Posterior vena cava (tissue), 2 donors: ENCODE data around the gene MROH9. TPM values are rescaled to one million over a fixed set of nuclear protein-coding genes. Genes with fewer than 3 reads are reported as not detected.

Experiments
- DNase-seq: peaks from one replicate; pipeline ENCODE4 v3.0.0-alpha.2; 2020; ENCODE audit warnings: low spot score
- intact Hi-C, 2 donors: fragments of 100-400 bp; cut with DNase I; formaldehyde crosslinking; loops; one replicate each; pipeline versions ENCODE4 v1.14.1 to v1.14.2; 2022 to 2023
- total RNA-seq, 2 donors: library from RNA; stranded (reverse); fragmentation: NEBNext Ultra II Directional; extraction: Animal tissue kit (Norgen Biotek cat#: 25700); gene quantifications; one replicate each; pipeline ENCODE4 v1.2.1, GENCODE V29; 2021
- donor health status: DM: yes; HTN: yes; CAD: no.
- donor health status: DM: yes; HTN: yes; CAD: no.

The MROH9 gene
- total RNA-seq, 2 donors from 2014 or later: 0.24 to 0.46 TPM

GRCh38 chr1:170964506-170964905, 29.2 kb downstream of the MROH9 start:
- DNase-seq: no peak
- intact Hi-C loops: no loop called here

GRCh38 chr1:170967042-170967910, 31.9 kb downstream of the MROH9 start:
- DNase-seq: no peak
- intact Hi-C loops: no loop called here

DNA sequence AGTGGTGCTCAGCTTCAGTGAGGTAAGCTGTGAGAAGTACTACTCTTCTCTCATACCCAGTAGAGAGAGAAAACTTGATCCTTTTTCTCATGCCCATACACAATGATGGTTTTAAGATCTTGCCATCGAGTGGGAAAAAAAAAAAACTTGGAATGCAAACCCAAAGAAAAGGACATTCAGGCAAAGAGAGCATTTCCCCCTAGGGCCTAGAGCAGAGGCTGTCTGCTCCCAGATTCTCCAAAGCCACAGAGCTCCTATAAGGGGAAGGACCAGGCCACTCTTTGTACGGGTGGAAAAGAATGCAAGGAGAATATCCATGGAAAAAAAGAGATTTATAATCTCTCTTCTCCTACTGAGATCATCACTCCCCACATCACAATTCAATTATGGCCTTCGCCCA, 34.9 kb downstream of the MROH9 start:
- intact Hi-C loops: loop anchor here in 1 of 2 donors (10.0 kb wide), 1 partner anchor 255 kb away; no protein-coding TSS in a partner anchor
- DNase-seq: no peak

DNA sequence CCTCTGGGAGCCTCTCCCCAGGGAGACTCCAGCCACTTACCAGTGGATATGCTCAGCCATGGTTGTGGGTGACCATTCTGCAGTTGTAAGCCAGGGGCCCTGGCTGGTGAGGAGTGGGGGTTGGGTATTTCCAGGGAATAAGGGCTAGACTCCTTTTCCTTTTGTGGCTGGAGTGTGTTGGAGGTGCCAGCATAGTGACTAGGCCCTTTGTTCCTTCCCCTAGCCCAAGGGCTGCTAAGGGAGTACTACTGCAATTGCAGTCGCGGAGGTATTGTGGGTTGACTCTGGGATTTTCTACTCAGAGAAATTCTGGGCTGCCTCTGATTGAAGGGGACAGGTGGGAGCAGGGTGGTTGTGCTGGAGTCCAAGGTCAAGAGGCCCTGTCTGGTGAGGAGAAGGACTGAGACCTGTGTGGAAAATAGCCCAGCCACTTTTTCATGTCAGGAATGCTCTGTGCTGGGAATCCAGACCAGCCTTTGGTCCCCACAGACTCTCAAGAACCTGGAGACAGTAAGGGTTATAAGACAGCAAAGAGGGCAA, 43.1 kb downstream of the MROH9 start:
- intact Hi-C loops: loop anchor here in 1 of 2 donors (10.0 kb wide), 1 partner anchor 246 kb away; no protein-coding TSS in a partner anchor
- no peak for DNase-seq

DNA sequence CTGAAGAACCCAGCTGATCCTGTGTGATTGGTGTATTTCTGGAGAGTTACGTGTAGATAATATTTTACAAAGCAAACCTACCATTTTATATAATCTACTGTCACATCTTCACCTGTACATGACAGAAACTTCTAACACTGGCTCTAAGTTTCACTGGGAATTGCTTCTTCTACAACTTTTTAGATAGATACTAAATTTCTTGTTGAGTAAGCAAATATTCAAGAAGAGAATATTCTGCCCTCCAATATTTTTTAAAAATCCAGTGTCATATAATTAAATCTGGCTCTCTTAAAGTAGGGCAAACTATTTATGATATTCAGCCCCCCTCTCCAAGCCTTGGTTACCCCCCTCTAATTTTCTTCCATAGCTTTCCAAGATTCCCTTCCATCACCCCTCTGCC, 50.1 kb downstream of the MROH9 start:
- DNase-seq: no peak
- intact Hi-C loops: no loop called here

- no peak for DNase-seq
- intact Hi-C loops: no loop called here
These were observed 51.6 kb downstream of the MROH9 start for GRCh38 chr1:170986901-170987300.

DNA sequence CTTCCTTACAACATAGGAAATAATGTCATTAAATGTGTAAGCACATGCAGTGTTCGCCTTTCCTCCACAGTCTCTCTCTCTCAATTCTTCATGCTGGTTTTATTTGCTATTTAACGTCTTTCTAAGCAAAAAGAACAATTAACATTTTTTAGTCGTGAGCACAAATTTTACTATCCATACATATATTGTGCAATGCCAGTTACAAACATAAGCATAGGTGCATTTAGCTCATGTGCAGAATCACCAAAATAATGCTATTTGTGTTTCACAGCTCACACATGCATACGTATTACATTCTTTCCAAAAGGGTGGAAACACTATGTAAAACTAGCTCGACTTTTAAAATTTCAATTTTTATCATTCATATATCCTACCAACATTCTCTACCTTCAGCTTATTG, 52.1 kb downstream of the MROH9 start:
- intact Hi-C loops: no loop called here
- no peak for DNase-seq

DNA sequence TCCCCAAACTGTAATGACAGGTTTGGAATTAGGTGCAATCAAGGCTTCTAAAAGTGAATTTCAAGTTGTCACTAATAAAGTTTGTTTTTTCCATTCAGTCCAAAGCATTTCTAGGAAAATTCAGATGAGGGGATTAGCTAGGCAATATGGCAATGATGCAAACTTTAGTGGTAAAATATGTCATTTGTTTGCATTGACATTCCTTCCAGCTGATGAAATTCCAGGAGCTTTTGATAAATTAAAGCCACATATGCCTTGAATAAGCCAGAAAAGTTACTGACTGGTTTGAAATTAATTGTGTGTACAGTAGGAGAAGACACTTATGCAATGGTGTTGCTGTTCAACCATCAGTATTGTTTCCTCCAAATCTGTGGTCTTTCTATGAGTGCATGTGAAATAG, 57.8 kb downstream of the MROH9 start:
- DNase-seq: no peak
- intact Hi-C loops: loop anchor here in 1 of 2 donors (5.0 kb wide), 1 partner anchor 1356 kb away; no protein-coding TSS in a partner anchor

DNA sequence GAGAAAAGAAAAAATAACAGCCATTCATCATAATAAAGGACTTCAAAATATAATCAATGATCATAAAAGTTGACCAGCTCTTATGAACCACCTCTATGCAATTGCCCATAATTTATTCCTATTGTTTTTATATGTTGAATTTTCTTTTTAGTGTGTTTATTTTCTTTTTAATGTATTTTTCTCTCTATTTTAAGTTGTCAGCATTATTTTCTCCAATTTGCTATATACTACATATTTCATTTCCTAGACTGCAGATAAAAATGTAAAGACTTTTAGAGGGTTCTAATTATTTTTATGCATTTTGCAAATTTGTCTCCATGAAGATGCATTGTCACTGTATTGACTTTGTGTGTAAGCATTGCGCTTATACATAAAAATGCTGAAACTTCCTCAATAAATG, 58.4 kb downstream of the MROH9 start:
- intact Hi-C loops: loop anchor here in 1 of 2 donors (5.0 kb wide), 1 partner anchor 1356 kb away; no protein-coding TSS in a partner anchor
- no peak for DNase-seq

DNA sequence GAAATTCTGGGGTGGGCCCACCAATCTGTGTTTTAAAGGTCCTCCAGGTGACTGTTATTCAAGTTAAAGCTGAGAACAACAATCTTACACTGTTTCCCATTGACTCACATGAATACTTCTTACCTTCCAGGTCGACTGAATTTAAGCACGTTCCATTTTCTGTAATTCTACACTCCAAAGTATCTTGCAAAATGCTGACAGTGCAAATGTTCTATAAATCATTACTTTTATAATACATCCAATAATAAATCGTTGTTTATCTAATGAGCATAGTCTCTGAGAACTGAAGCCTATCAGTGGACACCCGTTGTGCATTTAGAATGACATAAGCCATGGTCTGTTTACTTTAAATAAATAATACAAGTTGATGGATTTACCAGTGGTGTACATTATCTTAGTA, 79.5 kb downstream of the MROH9 start:
- intact Hi-C loops: no loop called here
- DNase-seq: no peak

- intact Hi-C loops: no loop called here
- no peak for DNase-seq
These were observed 82.1 kb downstream of the MROH9 start for GRCh38 chr1:171017426-171017825.

GRCh38 chr1:171019971-171020370, 84.6 kb downstream of the MROH9 start:
- intact Hi-C loops: no loop called here

GRCh38 chr1:171032822-171033702, 97.7 kb downstream of the MROH9 start:
- intact Hi-C loops: no loop called here
- DNase-seq: no peak

More at GRCh38 chr1:171019971-171020370, 84.6 kb downstream of the MROH9 start:
- no peak for DNase-seq

DNA sequence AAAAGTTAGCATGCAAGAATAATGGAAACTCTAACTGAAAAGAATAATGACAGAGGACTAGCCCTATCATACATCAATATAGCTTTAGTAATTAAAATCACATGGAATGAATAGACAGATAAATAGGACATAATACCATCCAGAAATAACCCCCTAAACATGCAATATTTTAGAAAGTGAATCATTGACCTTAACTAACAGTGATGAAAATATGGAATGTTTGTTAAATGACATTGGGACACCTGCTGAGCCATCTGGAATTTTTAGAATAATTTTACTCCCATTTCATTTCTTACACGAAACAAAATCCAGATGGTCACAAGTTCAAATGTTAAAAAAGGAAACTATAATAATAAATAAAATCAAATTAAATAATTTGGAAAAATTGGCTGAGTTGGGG, 102.3 kb downstream of the MROH9 start:
- DNase-seq: no peak
- intact Hi-C loops: no loop called here

GRCh38 chr1:171038284-171038683, 103.0 kb downstream of the MROH9 start:
- intact Hi-C loops: no loop called here
- DNase-seq: no peak

GRCh38 chr1:171048014-171048413, 112.7 kb downstream of the MROH9 start:
- no peak for DNase-seq
- intact Hi-C loops: no loop called here

GRCh38 chr1:171052977-171053376, 117.6 kb downstream of the MROH9 start:
- intact Hi-C loops: no loop called here
- DNase-seq: no peak

DNA sequence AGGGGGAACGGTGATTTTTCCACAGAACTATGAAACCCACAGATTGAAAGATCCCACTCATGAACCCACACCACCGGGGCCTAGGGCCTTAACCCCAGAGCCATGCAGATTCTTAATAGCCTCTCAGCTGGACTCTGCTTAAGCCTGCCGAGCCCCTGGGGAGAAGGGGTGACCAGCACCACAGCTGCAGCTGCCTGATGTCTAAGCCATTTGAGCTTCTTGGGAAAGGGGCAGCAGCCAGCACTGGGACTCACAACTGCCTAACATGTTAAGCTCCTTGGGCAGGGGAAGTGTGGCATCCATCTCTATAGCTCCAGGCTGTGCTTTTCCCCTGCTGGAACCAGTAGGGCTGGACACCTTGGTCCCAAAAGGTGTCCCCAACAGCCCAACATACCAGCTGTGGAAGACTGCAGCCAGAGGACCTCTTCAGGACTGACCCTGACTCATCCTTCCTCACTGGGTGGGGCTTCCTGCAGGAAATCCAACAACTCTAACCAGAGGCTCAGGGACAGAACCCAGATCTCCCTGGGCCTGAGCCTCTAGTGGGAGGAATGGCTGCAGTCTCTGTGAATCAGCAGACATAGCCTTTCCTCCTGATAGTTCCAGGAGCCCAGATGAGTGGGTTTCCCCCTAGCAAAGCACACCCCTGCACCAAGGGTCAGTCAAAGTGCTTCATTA, 120.8 kb downstream of the MROH9 start:
- DNase-seq: no peak
- intact Hi-C loops: no loop called here

GRCh38 chr1:171061425-171062143, 126.2 kb downstream of the MROH9 start:
- intact Hi-C loops: no loop called here
- no peak for DNase-seq
